ENCODE data around the gene MUC5AC.

- no peak for TF ChIP-seq CTCF (IDR thresholded peaks at IDR 0.05; ENCODE audit: poor library complexity, severe bottlenecking)
- TF ChIP-seq POLR2AphosphoS5 (IDR thresholded peaks at IDR 0.05): no peak
- no peak for TF ChIP-seq RAD21 (conservative IDR thresholded peaks at IDR 0.05)
- no peak for TF ChIP-seq MXI1 (conservative IDR thresholded peaks at IDR 0.05; ENCODE audit: poor library complexity, severe bottlenecking)
- TF ChIP-seq EZH2 (IDR thresholded peaks at IDR 0.05; ENCODE audit: borderline replicate concordance, insufficient read depth, low read length, poor library complexity, severe bottlenecking): no peak
- no peak for TF ChIP-seq TAF1 (IDR thresholded peaks at IDR 0.05; ENCODE audit: low read depth)
- TF ChIP-seq, protein P1, sequence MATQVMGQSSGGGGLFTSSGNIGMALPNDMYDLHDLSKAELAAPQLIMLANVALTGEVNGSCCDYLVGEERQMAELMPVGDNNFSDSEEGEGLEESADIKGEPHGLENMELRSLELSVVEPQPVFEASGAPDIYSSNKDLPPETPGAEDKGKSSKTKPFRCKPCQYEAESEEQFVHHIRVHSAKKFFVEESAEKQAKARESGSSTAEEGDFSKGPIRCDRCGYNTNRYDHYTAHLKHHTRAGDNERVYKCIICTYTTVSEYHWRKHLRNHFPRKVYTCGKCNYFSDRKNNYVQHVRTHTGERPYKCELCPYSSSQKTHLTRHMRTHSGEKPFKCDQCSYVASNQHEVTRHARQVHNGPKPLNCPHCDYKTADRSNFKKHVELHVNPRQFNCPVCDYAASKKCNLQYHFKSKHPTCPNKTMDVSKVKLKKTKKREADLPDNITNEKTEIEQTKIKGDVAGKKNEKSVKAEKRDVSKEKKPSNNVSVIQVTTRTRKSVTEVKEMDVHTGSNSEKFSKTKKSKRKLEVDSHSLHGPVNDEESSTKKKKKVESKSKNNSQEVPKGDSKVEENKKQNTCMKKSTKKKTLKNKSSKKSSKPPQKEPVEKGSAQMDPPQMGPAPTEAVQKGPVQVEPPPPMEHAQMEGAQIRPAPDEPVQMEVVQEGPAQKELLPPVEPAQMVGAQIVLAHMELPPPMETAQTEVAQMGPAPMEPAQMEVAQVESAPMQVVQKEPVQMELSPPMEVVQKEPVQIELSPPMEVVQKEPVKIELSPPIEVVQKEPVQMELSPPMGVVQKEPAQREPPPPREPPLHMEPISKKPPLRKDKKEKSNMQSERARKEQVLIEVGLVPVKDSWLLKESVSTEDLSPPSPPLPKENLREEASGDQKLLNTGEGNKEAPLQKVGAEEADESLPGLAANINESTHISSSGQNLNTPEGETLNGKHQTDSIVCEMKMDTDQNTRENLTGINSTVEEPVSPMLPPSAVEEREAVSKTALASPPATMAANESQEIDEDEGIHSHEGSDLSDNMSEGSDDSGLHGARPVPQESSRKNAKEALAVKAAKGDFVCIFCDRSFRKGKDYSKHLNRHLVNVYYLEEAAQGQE (IDR thresholded peaks at IDR 0.05; ENCODE audit: borderline replicate concordance): no peak
- TF ChIP-seq EP300 (conservative IDR thresholded peaks at IDR 0.05; ENCODE audit: poor library complexity, severe bottlenecking): no peak
These were observed 68.7 kb downstream of the MUC5AC start for GRCh38 chr11:1226226-1226985.
